IMR-90 (cell line): ENCODE measurements around the gene PDGFC. TPM values are rescaled to one million over a fixed set of nuclear protein-coding genes. Genes with fewer than 3 reads are reported as not detected.

Experiments used
- ATAC-seq: fragments of 200-7000 bp; cut with Tn5 transposase; 2 replicates; pipeline ENCODE4 v1.9.1; 2020; ENCODE audit warnings: low read depth, mild to moderate bottlenecking, moderate library complexity
- BruUV-seq: library from RNA; stranded (reverse); fragments of 400-500 nt; replicated peaks from 2 replicates; lab custom pipeline; 2021; lab: Mats Ljungman, UMichigan
- CTCF ChIA-PET: fragments of 300-600 bp; formaldehyde crosslinking; extraction: SDS; loops from one replicate; lab custom pipeline; 2021; ENCODE audit warnings: antibody characterized with exemption; lab: Yijun Ruan, JAX
- POLR2A ChIA-PET: fragments of 300-600 bp; sonication (Branson Sonifier 250); formaldehyde crosslinking; loops from one replicate; lab custom pipeline; 2022; ENCODE audit warnings: antibody characterized with exemption; ENCODE audit not compliant: unreplicated experiment; lab: Charles Lee
- DNase-seq: peaks from one replicate; pipeline ENCODE4 v3.0.0; 2013
- H2AFZ ChIP-seq: replicated peaks from 2 replicates; pipeline ENCODE3; 2013; ENCODE audit warnings: low read length, mild to moderate bottlenecking; ENCODE audit not compliant: poor library complexity
- H2AK5ac ChIP-seq: 2 replicates; pipeline ENCODE4 v1.6.1; 2013; ENCODE audit warnings: low read depth, low read length, inconsistent platforms
- H2AK9ac ChIP-seq: replicated peaks from 2 replicates; pipeline ENCODE3; 2013; ENCODE audit warnings: mild to moderate bottlenecking, low read depth, low read length, moderate library complexity; ENCODE audit not compliant: poor library complexity
- H2BK120ac ChIP-seq: 2 replicates; pipeline ENCODE4 v1.6.1; 2013; ENCODE audit warnings: low read depth, low read length, inconsistent platforms
- H2BK15ac ChIP-seq: 3 replicates; pipeline ENCODE4 v1.6.1; 2013; ENCODE audit warnings: low read depth, low read length, inconsistent platforms
- H2BK20ac ChIP-seq: 2 replicates; pipeline ENCODE4 v1.6.1; 2013; ENCODE audit warnings: low read depth, mild to moderate bottlenecking, inconsistent platforms, low read length, moderate library complexity
- H2BK5ac ChIP-seq: 2 replicates; pipeline ENCODE4 v1.6.1; 2013; ENCODE audit warnings: mild to moderate bottlenecking, low read depth, low read length, inconsistent platforms; ENCODE audit not compliant: poor library complexity, severe bottlenecking
- H3K14ac ChIP-seq: replicated peaks from 2 replicates; pipeline ENCODE4 v1.6.1; 2013; ENCODE audit warnings: low read depth, low read length, inconsistent platforms
- H3K18ac ChIP-seq: 2 replicates; pipeline ENCODE4 v1.6.1; 2013; ENCODE audit warnings: low read depth, low read length, control low read depth
- H3K23ac ChIP-seq: 2 replicates; pipeline ENCODE4 v1.6.1; 2013; ENCODE audit warnings: low read depth, low read length, inconsistent platforms
- H3K27ac ChIP-seq: 2 replicates; pipeline ENCODE4 v1.5.1; 2013; ENCODE audit warnings: mild to moderate bottlenecking, control low read depth, low read length; ENCODE audit not compliant: insufficient read depth
- H3K27me3 ChIP-seq: 2 replicates; pipeline ENCODE4 v1.6.1; 2013; ENCODE audit warnings: low read length; ENCODE audit not compliant: control insufficient read depth, insufficient read depth
- H3K36me3 ChIP-seq: 2 replicates; pipeline ENCODE4 v1.6.1; 2013; ENCODE audit warnings: low read length, mixed read lengths; ENCODE audit not compliant: control insufficient read depth, insufficient read depth
- H3K4ac ChIP-seq: 2 replicates; pipeline ENCODE4 v1.6.1; 2013; ENCODE audit warnings: low read depth, low read length, inconsistent platforms
- H3K4me1 ChIP-seq: 2 replicates; pipeline ENCODE4 v1.6.1; 2013; ENCODE audit warnings: low read length, mixed read lengths; ENCODE audit not compliant: control insufficient read depth, insufficient read depth
- H3K4me2 ChIP-seq: 2 replicates; pipeline ENCODE4 v1.6.1; 2013; ENCODE audit warnings: low read depth, mild to moderate bottlenecking, control low read depth, low read length, moderate library complexity
- H3K4me3 ChIP-seq: 2 replicates; pipeline ENCODE4 v1.5.1; 2013; ENCODE audit warnings: low read depth, mild to moderate bottlenecking, control low read depth, low read length, moderate library complexity; ENCODE audit not compliant: insufficient read depth
- H3K56ac ChIP-seq: 2 replicates; pipeline ENCODE4 v1.6.1; 2013; ENCODE audit warnings: low read length, inconsistent platforms; ENCODE audit not compliant: insufficient read depth; ENCODE audit errors: extremely low read depth
- H3K79me1 ChIP-seq, 2 experiments: 2 replicates each; pipeline ENCODE4 v1.6.1; 2013; ENCODE audit warnings: low read length in 2 of 2, inconsistent platforms in 1 of 2, low read depth in 1 of 2
- H3K9ac ChIP-seq: 2 replicates; pipeline ENCODE4 v1.6.1; 2013; ENCODE audit warnings: low read depth, low read length, control low read depth
- H3K9me1 ChIP-seq: 2 replicates; pipeline ENCODE4 v1.6.1; 2013; ENCODE audit warnings: low read length, inconsistent platforms; ENCODE audit not compliant: insufficient read depth
- H3K9me3 ChIP-seq: 2 replicates; pipeline ENCODE4 v1.6.1; 2013; ENCODE audit warnings: low read length; ENCODE audit not compliant: control insufficient read depth, insufficient read depth
- H4K20me1 ChIP-seq: 2 replicates; pipeline ENCODE4 v1.6.1; 2013; ENCODE audit warnings: low read length, inconsistent platforms; ENCODE audit not compliant: insufficient read depth
- H4K5ac ChIP-seq: 2 replicates; pipeline ENCODE4 v1.6.1; 2013; ENCODE audit warnings: mild to moderate bottlenecking, low read depth, low read length, control low read depth
- H4K8ac ChIP-seq, 2 experiments: 2 replicates each; pipeline ENCODE4 v1.6.1; 2013; ENCODE audit warnings: low read depth in 2 of 2, low read length in 2 of 2, control low read depth in 1 of 2, inconsistent platforms in 1 of 2
- H4K91ac ChIP-seq: 2 replicates; pipeline ENCODE4 v1.6.1; 2013; ENCODE audit warnings: low read depth, low read length, inconsistent platforms; ENCODE audit not compliant: insufficient read depth
- BHLHE40 ChIP-seq: fragments of 150-350 bp; IDR thresholded peaks from 2 replicates; pipeline ENCODE4 v1.6.1; 2016; ENCODE audit warnings: mild to moderate bottlenecking, low read depth, low read length
- CEBPB ChIP-seq: IDR thresholded peaks from 2 replicates; pipeline ENCODE4 v1.6.1; 2012; ENCODE audit warnings: low read depth, low read length, improper control_type of control experiment
- CHD1 ChIP-seq: IDR thresholded peaks from 2 replicates; pipeline ENCODE4 v1.6.1; 2012; ENCODE audit warnings: low read depth, low read length, improper control_type of control experiment
- CTCF ChIP-seq: conservative IDR thresholded peaks from 2 replicates; pipeline ENCODE4 v1.5.1; 2012; ENCODE audit warnings: mild to moderate bottlenecking, low read depth, low read length, improper control_type of control experiment
- FOS ChIP-seq: fragments of 150-350 bp; IDR thresholded peaks from 2 replicates; pipeline ENCODE4 v1.6.1; 2016; ENCODE audit warnings: low read depth, low read length
- MAFK ChIP-seq: IDR thresholded peaks from 2 replicates; pipeline ENCODE4 v1.6.1; 2012; ENCODE audit warnings: low read depth, low read length, improper control_type of control experiment
- MAZ ChIP-seq: IDR thresholded peaks from 2 replicates; pipeline ENCODE4 v1.6.1; 2012; ENCODE audit warnings: low read depth, mild to moderate bottlenecking, low read length, improper control_type of control experiment, moderate library complexity, borderline replicate concordance
- MXI1 ChIP-seq: IDR thresholded peaks from 2 replicates; pipeline ENCODE4 v1.6.1; 2012; ENCODE audit warnings: low read depth, mild to moderate bottlenecking, low read length, moderate library complexity, borderline replicate concordance
- NFE2L2 ChIP-seq: fragments of 150-350 bp; IDR thresholded peaks from 2 replicates; pipeline ENCODE4 v1.6.1; 2016; ENCODE audit warnings: low read depth, mild to moderate bottlenecking, low read length
- POLR2A ChIP-seq: IDR thresholded peaks from 2 replicates; pipeline ENCODE4 v1.6.1; 2012; ENCODE audit warnings: mild to moderate bottlenecking, low read depth, low read length
- RAD21 ChIP-seq: IDR thresholded peaks from 2 replicates; pipeline ENCODE4 v1.6.1; 2012; ENCODE audit warnings: low read length, improper control_type of control experiment
- RCOR1 ChIP-seq: IDR thresholded peaks from 2 replicates; pipeline ENCODE4 v1.6.1; 2012; ENCODE audit warnings: mild to moderate bottlenecking, low read length, improper control_type of control experiment; ENCODE audit not compliant: insufficient replicate concordance
- RFX5 ChIP-seq: IDR thresholded peaks from 2 replicates; pipeline ENCODE4 v1.8.0; 2012; ENCODE audit warnings: low read depth, mild to moderate bottlenecking, low read length, moderate library complexity
- SMC3 ChIP-seq: fragments of 150-350 bp; IDR thresholded peaks from 2 replicates; pipeline ENCODE4 v1.6.1; 2016; ENCODE audit warnings: low read depth, mild to moderate bottlenecking, antibody characterized with exemption, low read length, moderate library complexity
- WGBS, 2 experiments: methylation state at CpG; one replicate each; pipeline versions ENCODE4 v1.1.5 to v1.1.7; 2013; ENCODE audit warnings: missing lambda C conversion rate in 2 of 2; ENCODE audit not compliant: insufficient read length in 1 of 2; ENCODE audit errors: extremely low coverage in 2 of 2; 5-methylcytosine and 5-hydroxymethylcytosine counted together
- dilution Hi-C: fragments of 300-500 bp; cut with HindIII; formaldehyde crosslinking; loops from one replicate; pipeline ENCODE4 v1.14.3; 2018; ENCODE audit warnings: low sequenced_read_pairs; ENCODE audit not compliant: unreplicated experiment
- in situ Hi-C: fragments of 300-500 bp; cut with MboI; formaldehyde crosslinking; loops from 3 replicates; pipeline ENCODE4 v1.14.3; 2019; ENCODE audit warnings: low sequenced_read_pairs, inconsistent platforms, mixed read lengths
- intact Hi-C: fragments of 100-400 bp; cut with micrococcal nuclease; formaldehyde crosslinking; loops from 2 replicates; pipeline ENCODE4 v1.10.0; 2022
- polyA plus RNA-seq, 3 experiments: library from polyadenylated mRNA; depleted of rRNA; stranded (reverse); fragments of >200 nt; gene quantifications; 2 replicates each; pipeline ENCODE4 v1.2.3, GENCODE V29; 2012; ENCODE audit warnings: low replicate concordance in 1 of 3
- total RNA-seq: library from RNA; depleted of rRNA; stranded (reverse); fragments of >200 nt; gene quantifications from 2 replicates; pipeline ENCODE4 v1.2.3, GENCODE V29; 2012
- TF ChIP-seq, protein P1 (sequence below): fragments of 150-350 bp; IDR thresholded peaks from 2 replicates; pipeline ENCODE4 v1.6.1; 2016; ENCODE audit warnings: low read depth, mild to moderate bottlenecking, low read length, moderate library complexity, borderline replicate concordance
- TF ChIP-seq, protein P2 (sequence below): fragments of 150-350 bp; IDR thresholded peaks from 2 replicates; pipeline ENCODE4 v1.6.1; 2017; ENCODE audit warnings: mild to moderate bottlenecking, antibody characterized with exemption, low read length, low read depth

The PDGFC gene
- total and polyA plus RNA-seq, 2 of the 4 experiments (the other 2 are of a cell fraction) = 19.8 to 90.7 TPM

DNA sequence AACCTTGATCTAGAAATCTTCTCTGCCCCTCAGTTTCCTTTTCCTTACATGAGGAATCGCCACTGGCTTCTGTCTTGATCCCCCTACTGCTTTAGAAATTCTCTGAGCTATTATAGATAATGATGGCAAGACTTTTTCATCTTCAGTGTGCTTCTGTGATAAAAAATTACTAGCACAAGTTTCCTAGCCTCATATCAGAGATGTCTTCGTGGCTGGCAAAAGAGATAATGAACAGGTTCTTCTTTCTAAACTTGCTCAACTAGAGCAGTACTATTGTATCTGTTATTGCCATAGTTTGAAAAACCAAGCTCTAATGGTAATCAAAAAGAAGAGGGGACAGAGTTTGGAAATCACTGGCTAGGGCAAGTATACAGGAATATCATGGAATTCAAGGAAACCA is 4.1 kb upstream of the PDGFC start:
- H3K4ac ChIP-seq = peak overlapping the region; percentile 69; the same call in 1 of the 2 replicates
- H3K27ac ChIP-seq = peak overlapping the region; percentile 23; the same call in 1 of the 2 replicates
- peak overlapping the region; percentile 85 for H2BK120ac ChIP-seq
- TF ChIP-seq CEBPB = no peak
- no peak for TF ChIP-seq RAD21
- TF ChIP-seq BHLHE40 = no peak
- TF ChIP-seq POLR2A = no peak
- TF ChIP-seq FOS = no peak
- no peak for TF ChIP-seq RCOR1
- TF ChIP-seq MXI1 = no peak
- no peak for TF ChIP-seq RFX5
- TF ChIP-seq SMC3 = no peak
- TF ChIP-seq NFE2L2 = no peak
- no peak for TF ChIP-seq CHD1
- TF ChIP-seq, protein P1, sequence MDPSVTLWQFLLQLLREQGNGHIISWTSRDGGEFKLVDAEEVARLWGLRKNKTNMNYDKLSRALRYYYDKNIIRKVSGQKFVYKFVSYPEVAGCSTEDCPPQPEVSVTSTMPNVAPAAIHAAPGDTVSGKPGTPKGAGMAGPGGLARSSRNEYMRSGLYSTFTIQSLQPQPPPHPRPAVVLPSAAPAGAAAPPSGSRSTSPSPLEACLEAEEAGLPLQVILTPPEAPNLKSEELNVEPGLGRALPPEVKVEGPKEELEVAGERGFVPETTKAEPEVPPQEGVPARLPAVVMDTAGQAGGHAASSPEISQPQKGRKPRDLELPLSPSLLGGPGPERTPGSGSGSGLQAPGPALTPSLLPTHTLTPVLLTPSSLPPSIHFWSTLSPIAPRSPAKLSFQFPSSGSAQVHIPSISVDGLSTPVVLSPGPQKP = no peak
- TF ChIP-seq MAZ = no peak
- no peak for TF ChIP-seq CTCF
- TF ChIP-seq, protein P2, sequence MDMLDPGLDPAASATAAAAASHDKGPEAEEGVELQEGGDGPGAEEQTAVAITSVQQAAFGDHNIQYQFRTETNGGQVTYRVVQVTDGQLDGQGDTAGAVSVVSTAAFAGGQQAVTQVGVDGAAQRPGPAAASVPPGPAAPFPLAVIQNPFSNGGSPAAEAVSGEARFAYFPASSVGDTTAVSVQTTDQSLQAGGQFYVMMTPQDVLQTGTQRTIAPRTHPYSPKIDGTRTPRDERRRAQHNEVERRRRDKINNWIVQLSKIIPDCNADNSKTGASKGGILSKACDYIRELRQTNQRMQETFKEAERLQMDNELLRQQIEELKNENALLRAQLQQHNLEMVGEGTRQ = no peak
- TF ChIP-seq MAFK = no peak
- peaks cover 12% of the 10 kb centered on the region; the same call in 1 of the 2 replicates for H3K4me1 ChIP-seq
- dilution Hi-C loops (no loop called here), intact Hi-C loops (no loop called here), in situ Hi-C loops (no loop called here)
- peak overlapping the region; percentile 91 for H2BK20ac ChIP-seq
- no CpG with 5 or more reads among the region's 2 CpGs for WGBS, 2 experiments
- POLR2A ChIA-PET = no interaction called here
- CTCF ChIA-PET = interaction anchor here (0.6 to 2.9 kb wide), 4 partner anchors 66 to 207 kb away, joined by 3 to 11 read pairs (median 6); no protein-coding TSS in a partner anchor
- peak overlapping the region; percentile 29; the same call in 1 of the 2 replicates for H4K91ac ChIP-seq
- H2AK9ac ChIP-seq = no peak overlapping the region
- H3K23ac ChIP-seq = peak overlapping the region; percentile 36; the same call in 1 of the 2 replicates
- H3K56ac ChIP-seq = no peak overlapping the region
- no peak overlapping the region for H2AFZ ChIP-seq
- no peak overlapping the region for H3K9ac ChIP-seq
- BruUV-seq = no TSS peak
- H3K18ac ChIP-seq = peak overlapping the region; percentile 90
- no peak for DNase-seq
- no peaks in the 10 kb centered on the region for H3K36me3 ChIP-seq
- H4K5ac ChIP-seq = peak overlapping the region; percentile 80; the same call in 1 of the 2 replicates
- peak overlapping the region; percentile 59; the same call in 1 of the 3 replicates for H2BK15ac ChIP-seq
- no peaks in the 10 kb centered on the region for H3K9me3 ChIP-seq
- H4K20me1 ChIP-seq = no peaks in the 10 kb centered on the region
- peak overlapping the region; percentile 63; the same call in 1 of the 2 replicates for H2AK5ac ChIP-seq
- H2BK5ac ChIP-seq = peak overlapping the region; percentile 44
- H3K4me3 ChIP-seq = no peak overlapping the region
- H3K79me1 ChIP-seq = peaks cover under 1% of the 10 kb centered on the region in 2 experiments; a peak in 2 of 4 replicates
- H3K27me3 ChIP-seq = no peaks in the 10 kb centered on the region
- H3K14ac ChIP-seq = 0 out of 2 replicates have a peak overlapping the region, but pooled peaks have one; percentile 3
- peak overlapping the region in 1 of 2 experiments; percentile 16; a peak in 1 of 4 replicates for H4K8ac ChIP-seq
- ATAC-seq = no peak
- H3K4me2 ChIP-seq = peak overlapping the region; percentile 59; the same call in 1 of the 2 replicates
- H3K9me1 ChIP-seq = no peaks in the 10 kb centered on the region
